GM12801 (cell line): Measurements from ENCODE around the gene MRPS7.

ENCODE experiments used
- CTCF ChIP-seq: IDR thresholded peaks from one replicate; pipeline ENCODE4 v1.5.1; 2011; ENCODE audit warnings: control low read depth; ENCODE audit not compliant: insufficient read length; ENCODE audit errors: extremely low read depth

Gene MRPS7

GRCh38 chr17:75270966-75271232 is 9.2 kb downstream of the MRPS7 start, which contains the start of gene MIF4GD:
Gene MIF4GD (minus strand): TSS chr17:75271231. CDS start chr17:75270195, 1,036 bp downstream.
- no peak for TF ChIP-seq CTCF

GRCh38 chr17:75271233-75271954 is 9.7 kb downstream of the MRPS7 start:
- no peak for TF ChIP-seq CTCF

- no peak for TF ChIP-seq CTCF
Measured at GRCh38 chr17:75271955-75272847, 10.5 kb downstream of the MRPS7 start.

GRCh38 chr17:75272848-75273184 is 11.1 kb downstream of the MRPS7 start:
- TF ChIP-seq CTCF = no peak

DNA sequence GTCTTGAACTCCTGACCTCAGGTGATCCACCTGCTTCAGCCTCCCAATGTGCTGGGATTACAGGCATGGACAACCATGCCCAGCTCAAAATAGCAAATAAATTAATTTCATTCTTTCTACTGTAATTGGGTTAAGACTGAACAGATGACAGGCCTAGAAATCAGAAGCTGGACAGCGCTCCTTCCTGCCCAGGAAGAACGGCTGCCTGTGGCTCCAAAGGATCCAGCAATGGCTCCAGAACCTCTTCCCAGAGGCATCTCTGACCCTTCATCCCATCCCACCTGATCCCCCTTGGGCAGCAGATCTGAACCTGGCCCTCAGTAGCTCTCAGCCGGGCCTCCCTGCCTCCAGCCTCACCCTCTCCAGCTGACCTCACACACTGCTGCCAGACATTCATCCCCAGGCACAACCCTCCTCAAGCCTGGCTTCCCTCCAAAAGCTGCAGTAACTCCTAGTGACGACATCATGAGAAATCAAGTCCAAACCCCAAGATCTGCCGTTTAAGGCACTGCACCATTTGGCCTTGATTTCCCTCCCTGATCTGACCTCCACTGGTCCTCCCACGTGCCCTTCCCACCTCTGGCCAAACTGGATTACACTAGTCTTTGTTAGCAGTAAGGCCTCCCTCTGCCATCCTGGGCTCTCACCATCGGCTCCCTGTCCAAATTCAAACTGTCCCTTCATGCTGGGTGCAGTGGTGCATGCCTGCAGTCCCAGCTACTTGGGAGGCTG is 12.5 kb downstream of the MRPS7 start:
- no peak for TF ChIP-seq CTCF

GRCh38 chr17:75277664-75278071 is 16.0 kb downstream of the MRPS7 start:
- TF ChIP-seq CTCF = no peak

DNA sequence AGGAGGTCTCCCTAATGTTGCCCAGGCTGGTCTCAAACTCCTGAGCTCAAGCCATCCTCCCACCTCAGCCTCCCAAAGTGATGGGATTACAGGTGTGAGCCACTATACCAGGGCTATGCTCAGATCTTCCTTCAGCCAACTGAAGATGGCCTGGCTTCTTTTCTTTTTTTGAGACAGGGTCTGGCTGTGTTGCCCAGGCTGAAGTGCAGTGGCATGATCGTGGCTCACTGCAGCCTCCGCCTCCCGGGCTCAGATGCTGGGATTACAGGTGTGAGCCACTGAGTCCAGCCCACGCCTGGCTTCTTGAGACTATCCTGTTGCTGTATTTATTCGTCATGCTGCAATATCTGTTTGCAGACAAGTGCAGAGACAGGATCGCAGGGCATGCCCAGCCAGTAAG is 23.4 kb downstream of the MRPS7 start:
- no peak for TF ChIP-seq CTCF
